Measurements from ENCODE around the gene RAB1A. TPM values are rescaled to one million over a fixed set of nuclear protein-coding genes. Genes with fewer than 3 reads are reported as not detected.

Gene RAB1A
- polyA plus RNA-seq, 2 of the 4 experiments (the other 2 are of a cell fraction), result 308 to 417 TPM

DNA sequence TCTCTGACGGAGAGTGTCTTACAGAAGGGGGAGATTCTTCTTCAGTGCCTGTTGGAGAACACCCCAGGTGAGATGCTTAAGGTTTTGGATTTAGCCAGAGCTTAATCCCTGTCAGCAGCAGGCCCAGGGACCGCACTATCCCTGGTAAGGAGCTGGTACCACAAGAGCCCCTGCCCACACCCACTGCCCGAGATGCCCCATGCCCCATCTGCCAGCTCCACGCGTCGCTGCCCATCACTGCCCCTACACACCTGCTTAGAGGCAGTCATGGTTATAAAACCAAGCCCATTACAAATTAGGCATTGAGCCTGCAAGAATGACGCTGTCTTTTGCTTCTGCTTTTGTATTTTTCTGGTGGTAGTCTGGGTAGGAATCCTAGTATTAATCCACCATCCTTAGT, 52.0 kb downstream of the RAB1A start:
- no peak overlapping the region for H3K4me3 ChIP-seq
- no peak overlapping the region for H3K4me2 ChIP-seq
- no peak overlapping the region for H3K27ac ChIP-seq
- WGBS (ENCODE audit: missing lambda C conversion rate), result 97% methylated on average over 7 of the region's 7 CpGs
- no peak for ATAC-seq
- ChIA-PET CTCF (interaction anchor here (1.1 to 8.8 kb wide), 3 partner anchors 12 to 109 kb away, joined by 3 to 52 read pairs (median 12); no protein-coding TSS in a partner anchor), POLR2A (interaction anchor here (1.1 to 1.4 kb wide), 2 partner anchors 52 to 150 kb away, joined by 3 read pairs; partner anchors contain the start of genes ACTR2 and RAB1A)
- peaks cover 10% of the 10 kb centered on the region; the same call in 2 of the 3 replicates for H3K4me1 ChIP-seq
- no peak for TF ChIP-seq RNF2 (IDR thresholded peaks at IDR 0.05; ENCODE audit: borderline replicate concordance, low read depth)
- TF ChIP-seq, protein P1, sequence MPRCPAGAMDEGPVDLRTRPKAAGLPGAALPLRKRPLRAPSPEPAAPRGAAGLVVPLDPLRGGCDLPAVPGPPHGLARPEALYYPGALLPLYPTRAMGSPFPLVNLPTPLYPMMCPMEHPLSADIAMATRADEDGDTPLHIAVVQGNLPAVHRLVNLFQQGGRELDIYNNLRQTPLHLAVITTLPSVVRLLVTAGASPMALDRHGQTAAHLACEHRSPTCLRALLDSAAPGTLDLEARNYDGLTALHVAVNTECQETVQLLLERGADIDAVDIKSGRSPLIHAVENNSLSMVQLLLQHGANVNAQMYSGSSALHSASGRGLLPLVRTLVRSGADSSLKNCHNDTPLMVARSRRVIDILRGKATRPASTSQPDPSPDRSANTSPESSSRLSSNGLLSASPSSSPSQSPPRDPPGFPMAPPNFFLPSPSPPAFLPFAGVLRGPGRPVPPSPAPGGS (IDR thresholded peaks at IDR 0.05), result no peak
- no peak for FAIRE-seq
- no peaks in the 10 kb centered on the region for H3K9me3 ChIP-seq
- DNase-seq (ENCODE audit: low read depth in 1 of 2, low spot score in 1 of 2), result no peak

DNA sequence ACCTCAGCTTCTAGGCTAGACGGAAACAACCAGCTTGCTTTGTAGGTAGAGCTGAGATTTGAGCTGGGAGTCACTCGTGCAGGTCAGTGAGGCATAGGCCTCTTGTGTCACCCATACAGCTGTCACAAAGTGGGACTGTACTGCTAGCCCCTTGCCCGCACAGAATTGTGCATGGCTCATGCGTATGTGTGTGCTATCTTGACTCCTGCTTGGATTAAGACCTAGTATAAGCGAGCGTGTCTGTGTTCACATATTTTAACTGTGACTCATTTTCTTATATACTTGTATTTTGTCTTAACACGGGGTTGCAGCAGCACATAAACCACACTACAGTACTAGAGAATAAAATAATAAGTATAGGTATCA, 53.6 kb downstream of the RAB1A start:
- Histone ChIP-seq H3K9me3 (no peaks in the 10 kb centered on the region), H3K4me2 (no peak overlapping the region), H3K4me1 (peaks cover 14% of the 10 kb centered on the region), H3K27ac (no peak overlapping the region), H3K4me3 (no peak overlapping the region)
- CTCF ChIA-PET, result interaction anchor here (1.2 to 8.8 kb wide), 4 partner anchors 10 to 111 kb away, joined by 3 to 52 read pairs (median 8); no protein-coding TSS in a partner anchor
- DNase-seq (ENCODE audit: low read depth in 1 of 2, low spot score in 1 of 2) (no peak), FAIRE-seq (no peak), ATAC-seq (peak; percentile 9 to 12; a peak in 3 of 6 replicates)
- 67% methylated on average over 7 of the region's 7 CpGs for WGBS (ENCODE audit: missing lambda C conversion rate)
- TF ChIP-seq, protein P1 (IDR thresholded peaks at IDR 0.05), result no peak
- TF ChIP-seq, protein P2, sequence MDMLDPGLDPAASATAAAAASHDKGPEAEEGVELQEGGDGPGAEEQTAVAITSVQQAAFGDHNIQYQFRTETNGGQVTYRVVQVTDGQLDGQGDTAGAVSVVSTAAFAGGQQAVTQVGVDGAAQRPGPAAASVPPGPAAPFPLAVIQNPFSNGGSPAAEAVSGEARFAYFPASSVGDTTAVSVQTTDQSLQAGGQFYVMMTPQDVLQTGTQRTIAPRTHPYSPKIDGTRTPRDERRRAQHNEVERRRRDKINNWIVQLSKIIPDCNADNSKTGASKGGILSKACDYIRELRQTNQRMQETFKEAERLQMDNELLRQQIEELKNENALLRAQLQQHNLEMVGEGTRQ (IDR thresholded peaks at IDR 0.05), result no peak
- no peak for TF ChIP-seq ZNF302 (CRISPR knock-in tag; IDR thresholded peaks at IDR 0.05)
- no peak for TF ChIP-seq MYC (IDR thresholded peaks at IDR 0.05; ENCODE audit: borderline replicate concordance, low read length)
- TF ChIP-seq CEBPB (IDR thresholded peaks at IDR 0.05), result no peak
- no peak for TF ChIP-seq POLR2AphosphoS2 (conservative IDR thresholded peaks at IDR 0.05; ENCODE audit: low read length)
- TF ChIP-seq CBX8 (IDR thresholded peaks at IDR 0.05), result no peak
- no peak for TF ChIP-seq TP53 (CRISPR knock-in tag; IDR thresholded peaks at IDR 0.05)
- TF ChIP-seq KDM1A (IDR thresholded peaks at IDR 0.05; ENCODE audit: low read depth), result no peak
- TF ChIP-seq RNF2 (IDR thresholded peaks at IDR 0.05; ENCODE audit: borderline replicate concordance, low read depth), result no peak
- TF ChIP-seq, protein P3, sequence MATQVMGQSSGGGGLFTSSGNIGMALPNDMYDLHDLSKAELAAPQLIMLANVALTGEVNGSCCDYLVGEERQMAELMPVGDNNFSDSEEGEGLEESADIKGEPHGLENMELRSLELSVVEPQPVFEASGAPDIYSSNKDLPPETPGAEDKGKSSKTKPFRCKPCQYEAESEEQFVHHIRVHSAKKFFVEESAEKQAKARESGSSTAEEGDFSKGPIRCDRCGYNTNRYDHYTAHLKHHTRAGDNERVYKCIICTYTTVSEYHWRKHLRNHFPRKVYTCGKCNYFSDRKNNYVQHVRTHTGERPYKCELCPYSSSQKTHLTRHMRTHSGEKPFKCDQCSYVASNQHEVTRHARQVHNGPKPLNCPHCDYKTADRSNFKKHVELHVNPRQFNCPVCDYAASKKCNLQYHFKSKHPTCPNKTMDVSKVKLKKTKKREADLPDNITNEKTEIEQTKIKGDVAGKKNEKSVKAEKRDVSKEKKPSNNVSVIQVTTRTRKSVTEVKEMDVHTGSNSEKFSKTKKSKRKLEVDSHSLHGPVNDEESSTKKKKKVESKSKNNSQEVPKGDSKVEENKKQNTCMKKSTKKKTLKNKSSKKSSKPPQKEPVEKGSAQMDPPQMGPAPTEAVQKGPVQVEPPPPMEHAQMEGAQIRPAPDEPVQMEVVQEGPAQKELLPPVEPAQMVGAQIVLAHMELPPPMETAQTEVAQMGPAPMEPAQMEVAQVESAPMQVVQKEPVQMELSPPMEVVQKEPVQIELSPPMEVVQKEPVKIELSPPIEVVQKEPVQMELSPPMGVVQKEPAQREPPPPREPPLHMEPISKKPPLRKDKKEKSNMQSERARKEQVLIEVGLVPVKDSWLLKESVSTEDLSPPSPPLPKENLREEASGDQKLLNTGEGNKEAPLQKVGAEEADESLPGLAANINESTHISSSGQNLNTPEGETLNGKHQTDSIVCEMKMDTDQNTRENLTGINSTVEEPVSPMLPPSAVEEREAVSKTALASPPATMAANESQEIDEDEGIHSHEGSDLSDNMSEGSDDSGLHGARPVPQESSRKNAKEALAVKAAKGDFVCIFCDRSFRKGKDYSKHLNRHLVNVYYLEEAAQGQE (IDR thresholded peaks at IDR 0.05), result no peak
- no peak for TF ChIP-seq HOXB13 (CRISPR knock-in tag; IDR thresholded peaks at IDR 0.05; ENCODE audit: low read depth)
- TF ChIP-seq SREBF2 (IDR thresholded peaks at IDR 0.05), result no peak
- TF ChIP-seq RFX5 (IDR thresholded peaks at IDR 0.05), result no peak
- TF ChIP-seq CHD4 (IDR thresholded peaks at IDR 0.05; ENCODE audit: borderline replicate concordance), result no peak
- TF ChIP-seq SMC3 (IDR thresholded peaks at IDR 0.05), result no peak
- TF ChIP-seq, protein P4, sequence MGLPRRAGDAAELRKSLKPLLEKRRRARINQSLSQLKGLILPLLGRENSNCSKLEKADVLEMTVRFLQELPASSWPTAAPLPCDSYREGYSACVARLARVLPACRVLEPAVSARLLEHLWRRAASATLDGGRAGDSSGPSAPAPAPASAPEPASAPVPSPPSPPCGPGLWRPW (IDR thresholded peaks at IDR 0.05), result no peak
- no peak for TF ChIP-seq GATA3 (IDR thresholded peaks at IDR 0.05; ENCODE audit: borderline replicate concordance)
- TF ChIP-seq HDAC2 (IDR thresholded peaks at IDR 0.05), result no peak
- POLR2A ChIA-PET, result no interaction called here

Measured in A549 (cell line).